Measurements from ENCODE around the gene ZNF362.

DNA sequence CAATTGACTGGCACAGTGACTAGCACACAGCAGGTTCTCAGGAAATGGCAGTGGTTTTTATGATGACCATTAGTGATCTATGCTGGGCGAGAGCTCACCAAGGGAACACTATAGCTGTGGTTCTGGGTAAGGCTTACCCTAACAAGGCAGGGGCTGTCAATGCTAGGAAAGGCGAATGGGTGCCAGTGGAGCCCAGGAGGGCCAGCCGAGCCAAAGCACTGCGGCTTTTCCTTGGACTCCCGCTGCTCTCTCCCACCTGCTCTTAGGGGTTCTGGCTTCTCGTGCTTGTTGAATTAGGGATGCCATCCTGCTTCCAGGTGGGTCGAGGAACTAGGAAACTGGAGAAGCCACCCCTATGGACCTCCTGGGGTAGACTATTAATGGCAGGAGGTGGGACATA is 74.6 kb downstream of the ZNF362 start:
- TF ChIP-seq, protein P1, sequence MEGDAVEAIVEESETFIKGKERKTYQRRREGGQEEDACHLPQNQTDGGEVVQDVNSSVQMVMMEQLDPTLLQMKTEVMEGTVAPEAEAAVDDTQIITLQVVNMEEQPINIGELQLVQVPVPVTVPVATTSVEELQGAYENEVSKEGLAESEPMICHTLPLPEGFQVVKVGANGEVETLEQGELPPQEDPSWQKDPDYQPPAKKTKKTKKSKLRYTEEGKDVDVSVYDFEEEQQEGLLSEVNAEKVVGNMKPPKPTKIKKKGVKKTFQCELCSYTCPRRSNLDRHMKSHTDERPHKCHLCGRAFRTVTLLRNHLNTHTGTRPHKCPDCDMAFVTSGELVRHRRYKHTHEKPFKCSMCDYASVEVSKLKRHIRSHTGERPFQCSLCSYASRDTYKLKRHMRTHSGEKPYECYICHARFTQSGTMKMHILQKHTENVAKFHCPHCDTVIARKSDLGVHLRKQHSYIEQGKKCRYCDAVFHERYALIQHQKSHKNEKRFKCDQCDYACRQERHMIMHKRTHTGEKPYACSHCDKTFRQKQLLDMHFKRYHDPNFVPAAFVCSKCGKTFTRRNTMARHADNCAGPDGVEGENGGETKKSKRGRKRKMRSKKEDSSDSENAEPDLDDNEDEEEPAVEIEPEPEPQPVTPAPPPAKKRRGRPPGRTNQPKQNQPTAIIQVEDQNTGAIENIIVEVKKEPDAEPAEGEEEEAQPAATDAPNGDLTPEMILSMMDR (IDR thresholded peaks at IDR 0.05), result no peak
- no peak for TF ChIP-seq POLR2A (IDR thresholded peaks at IDR 0.05)

All from adrenal gland (tissue), 5 donors.